Activated T-helper 1 cell treated with anti-CD3 and anti-CD28 coated beads, Interleukin-12 subunit alpha, Interleukin-12 subunit beta, Interleukin-2, Interleukin-4 antibody, amounts not matched to agents 30 ng/mL and 10 ng/mL and 1 ng/mL, durations not matched to agents 14 hours and 24 hours and 36 hours (primary cell): ENCODE measurements around the gene BRSK2. TPM values are rescaled to one million over a fixed set of nuclear protein-coding genes. Genes with fewer than 3 reads are reported as not detected.

ENCODE experiments used
- DNase-seq: peaks from one replicate; pipeline ENCODE4 v3.0.0; 2021; ENCODE audit warnings: low spot score
- H3K27ac Mint-ChIP-seq: one replicate; pipeline ENCODE4 v1.8.0; 2021; ENCODE audit warnings: mild to moderate bottlenecking, mixed read lengths
- H3K27me3 Mint-ChIP-seq: one replicate; pipeline ENCODE4 v1.8.0; 2022; ENCODE audit warnings: mild to moderate bottlenecking, moderate library complexity, mixed read lengths; ENCODE audit not compliant: insufficient read depth
- H3K36me3 Mint-ChIP-seq: one replicate; pipeline ENCODE4 v1.8.0; 2021; ENCODE audit warnings: low read depth, mixed read lengths
- H3K4me1 Mint-ChIP-seq: one replicate; pipeline ENCODE4 v1.8.0; 2021; ENCODE audit warnings: low read depth, mixed read lengths
- H3K4me3 Mint-ChIP-seq: one replicate; pipeline ENCODE4 v1.8.0; 2021; ENCODE audit warnings: mild to moderate bottlenecking, moderate library complexity, mixed read lengths
- H3K9me3 Mint-ChIP-seq: one replicate; pipeline ENCODE4 v1.8.0; 2021; ENCODE audit warnings: mixed read lengths
- intact Hi-C: fragments of 100-400 bp; cut with micrococcal nuclease; formaldehyde crosslinking; loops from one replicate; pipeline ENCODE4 v1.15.1; 2024
- total RNA-seq: library from RNA; stranded (reverse); gene quantifications from 2 replicates; pipeline ENCODE4 v1.2.3, GENCODE V29; 2022

Gene BRSK2
- total RNA-seq, 1 donor from 2014 or later = 0.36 TPM

- Mint-ChIP-seq H3K36me3 (no peaks in the 10 kb centered on the region), H3K27me3 (no peaks in the 10 kb centered on the region), H3K4me3 (no peak overlapping the region), H3K27ac (no peak overlapping the region), H3K9me3 (no peaks in the 10 kb centered on the region), H3K4me1 (no peaks in the 10 kb centered on the region)
- intact Hi-C loops = no loop called here
- no peak for DNase-seq
Observed at GRCh38 chr11:1360181-1360834, 29.4 kb upstream of the BRSK2 start.

GRCh38 chr11:1360835-1361357 lies 28.8 kb upstream of the BRSK2 start:
- Mint-ChIP-seq H3K36me3 (no peaks in the 10 kb centered on the region), H3K27me3 (no peaks in the 10 kb centered on the region), H3K4me3 (no peak overlapping the region), H3K27ac (no peak overlapping the region), H3K9me3 (no peaks in the 10 kb centered on the region), H3K4me1 (no peaks in the 10 kb centered on the region)
- intact Hi-C loops = no loop called here
- DNase-seq = no peak

- no peak for DNase-seq
- peaks cover 5% of the 10 kb centered on the region for H3K9me3 Mint-ChIP-seq
Observed at GRCh38 chr11:1361882-1362281, 27.9 kb upstream of the BRSK2 start.

GRCh38 chr11:1367721-1368120 lies 22.0 kb upstream of the BRSK2 start:
- no peaks in the 10 kb centered on the region for H3K27me3 Mint-ChIP-seq

More at GRCh38 chr11:1361882-1362281, 27.9 kb upstream of the BRSK2 start:
- Mint-ChIP-seq H3K27ac (no peak overlapping the region), H3K4me1 (no peaks in the 10 kb centered on the region), H3K4me3 (no peak overlapping the region), H3K36me3 (no peaks in the 10 kb centered on the region), H3K27me3 (no peaks in the 10 kb centered on the region)
- intact Hi-C loops = no loop called here

GRCh38 chr11:1368216-1368615 lies 21.5 kb upstream of the BRSK2 start:
- no peaks in the 10 kb centered on the region for H3K27me3 Mint-ChIP-seq
- no peak overlapping the region for H3K4me3 Mint-ChIP-seq
- intact Hi-C loops = no loop called here
- DNase-seq = no peak
- H3K27ac Mint-ChIP-seq = no peak overlapping the region
- peaks cover 5% of the 10 kb centered on the region for H3K9me3 Mint-ChIP-seq
- no peaks in the 10 kb centered on the region for H3K36me3 Mint-ChIP-seq
- H3K4me1 Mint-ChIP-seq = no peaks in the 10 kb centered on the region

More at GRCh38 chr11:1367721-1368120, 22.0 kb upstream of the BRSK2 start:
- intact Hi-C loops = no loop called here
- no peak for DNase-seq
- Mint-ChIP-seq H3K4me3 (no peak overlapping the region), H3K4me1 (no peaks in the 10 kb centered on the region), H3K27ac (no peak overlapping the region), H3K9me3 (peaks cover 5% of the 10 kb centered on the region), H3K36me3 (no peaks in the 10 kb centered on the region)

- intact Hi-C loops = no loop called here
- Mint-ChIP-seq H3K4me1 (no peaks in the 10 kb centered on the region), H3K9me3 (peaks cover 5% of the 10 kb centered on the region), H3K27me3 (no peaks in the 10 kb centered on the region), H3K4me3 (no peak overlapping the region), H3K27ac (no peak overlapping the region), H3K36me3 (no peaks in the 10 kb centered on the region)
- no peak for DNase-seq
Observed at GRCh38 chr11:1368966-1369365, 20.8 kb upstream of the BRSK2 start.

- Mint-ChIP-seq H3K9me3 (peaks cover 5% of the 10 kb centered on the region), H3K36me3 (no peaks in the 10 kb centered on the region), H3K4me1 (no peaks in the 10 kb centered on the region), H3K27ac (no peak overlapping the region), H3K27me3 (no peaks in the 10 kb centered on the region), H3K4me3 (no peak overlapping the region)
- intact Hi-C loops = no loop called here
- DNase-seq = no peak
Observed at GRCh38 chr11:1369371-1370005, 20.2 kb upstream of the BRSK2 start.

- intact Hi-C loops = no loop called here
- Mint-ChIP-seq H3K9me3 (peaks cover 5% of the 10 kb centered on the region), H3K27me3 (no peaks in the 10 kb centered on the region), H3K4me3 (no peak overlapping the region), H3K36me3 (no peaks in the 10 kb centered on the region), H3K4me1 (no peaks in the 10 kb centered on the region), H3K27ac (no peak overlapping the region)
- no peak for DNase-seq
Observed at GRCh38 chr11:1370186-1371025, 19.3 kb upstream of the BRSK2 start.

GRCh38 chr11:1371026-1371325 lies 18.8 kb upstream of the BRSK2 start:
- no peaks in the 10 kb centered on the region for H3K36me3 Mint-ChIP-seq
- H3K9me3 Mint-ChIP-seq = peaks cover 5% of the 10 kb centered on the region
- no peaks in the 10 kb centered on the region for H3K27me3 Mint-ChIP-seq
- H3K4me3 Mint-ChIP-seq = no peak overlapping the region
- H3K4me1 Mint-ChIP-seq = no peaks in the 10 kb centered on the region
- no peak for DNase-seq
- intact Hi-C loops = no loop called here
- H3K27ac Mint-ChIP-seq = no peak overlapping the region

- intact Hi-C loops = no loop called here
- no peak overlapping the region for H3K27ac Mint-ChIP-seq
- H3K4me1 Mint-ChIP-seq = no peaks in the 10 kb centered on the region
- H3K36me3 Mint-ChIP-seq = no peaks in the 10 kb centered on the region
- H3K9me3 Mint-ChIP-seq = peaks cover 5% of the 10 kb centered on the region
- no peak for DNase-seq
- H3K27me3 Mint-ChIP-seq = peaks cover under 1% of the 10 kb centered on the region
- no peak overlapping the region for H3K4me3 Mint-ChIP-seq
Observed at GRCh38 chr11:1371377-1371776, 18.4 kb upstream of the BRSK2 start.

GRCh38 chr11:1371836-1372465 lies 17.8 kb upstream of the BRSK2 start:
- Mint-ChIP-seq H3K9me3 (no peaks in the 10 kb centered on the region), H3K27me3 (peaks cover 2% of the 10 kb centered on the region), H3K4me1 (no peaks in the 10 kb centered on the region), H3K27ac (no peak overlapping the region), H3K36me3 (no peaks in the 10 kb centered on the region), H3K4me3 (no peak overlapping the region)
- DNase-seq = no peak
- intact Hi-C loops = no loop called here

- no peaks in the 10 kb centered on the region for H3K4me1 Mint-ChIP-seq
- H3K9me3 Mint-ChIP-seq = no peaks in the 10 kb centered on the region
- peaks cover 2% of the 10 kb centered on the region for H3K27me3 Mint-ChIP-seq
- no peak for DNase-seq
- H3K27ac Mint-ChIP-seq = no peak overlapping the region
- no peak overlapping the region for H3K4me3 Mint-ChIP-seq
- intact Hi-C loops = no loop called here
- H3K36me3 Mint-ChIP-seq = no peaks in the 10 kb centered on the region
Observed at GRCh38 chr11:1372660-1373059, 17.1 kb upstream of the BRSK2 start.
